Inferior parietal cortex (tissue), 1 donor: ENCODE measurements around the gene LMCD1.

Source experiments
- DNase-seq: peaks from one replicate; pipeline ENCODE4 v3.0.0-alpha.2; 2016; ENCODE audit errors: extremely low spot score

LMCD1 gene

GRCh38 chr3:8484409-8485140 is 17.0 kb upstream of the LMCD1 start:
- no peak for DNase-seq

GRCh38 chr3:8485141-8485870 is 16.3 kb upstream of the LMCD1 start:
- DNase-seq: no peak

GRCh38 chr3:8485943-8486342 is 15.7 kb upstream of the LMCD1 start:
- DNase-seq: no peak

- DNase-seq: no peak
Measured at GRCh38 chr3:8486434-8486833, 15.2 kb upstream of the LMCD1 start.

GRCh38 chr3:8486936-8487335 is 14.7 kb upstream of the LMCD1 start:
- no peak for DNase-seq

- DNase-seq: peak; percentile 32
Measured at GRCh38 chr3:8488411-8488810, 13.2 kb upstream of the LMCD1 start.

GRCh38 chr3:8488877-8489276 is 12.7 kb upstream of the LMCD1 start:
- DNase-seq: no peak

GRCh38 chr3:8489278-8489792 is 12.3 kb upstream of the LMCD1 start:
- DNase-seq: no peak

GRCh38 chr3:8490079-8490552 is 11.5 kb upstream of the LMCD1 start:
- no peak for DNase-seq

- no peak for DNase-seq
Measured at GRCh38 chr3:8491271-8492144, 10.1 kb upstream of the LMCD1 start.

- no peak for DNase-seq
Measured at GRCh38 chr3:8492744-8493511, 8.7 kb upstream of the LMCD1 start.

GRCh38 chr3:8493744-8494143 is 7.9 kb upstream of the LMCD1 start:
- DNase-seq: no peak

- DNase-seq: no peak
Measured at GRCh38 chr3:8494327-8494726, 7.3 kb upstream of the LMCD1 start.

GRCh38 chr3:8497582-8497981 is 4.0 kb upstream of the LMCD1 start:
- no peak for DNase-seq

GRCh38 chr3:8499181-8499611 is 2.4 kb upstream of the LMCD1 start:
- peak; percentile 91 for DNase-seq

- peak; percentile 59 for DNase-seq
Measured at GRCh38 chr3:8500319-8500988, 1.2 kb upstream of the LMCD1 start.

- no peak for DNase-seq
Measured at GRCh38 chr3:8500989-8501370, 643 bp upstream of the LMCD1 start.

- DNase-seq: no peak
Measured at GRCh38 chr3:8503461-8503860, 1.8 kb downstream of the LMCD1 start.

- no peak for DNase-seq
Measured at GRCh38 chr3:8503871-8504610, 2.4 kb downstream of the LMCD1 start.

- DNase-seq: no peak
Measured at GRCh38 chr3:8504611-8504973, 3.0 kb downstream of the LMCD1 start.
